SK-N-SH (cell line): Measurements from ENCODE around the gene NUMB.

ENCODE experiments used
- FOXJ3 ChIP-seq: sonication (generic); formaldehyde crosslinking; IDR thresholded peaks from 2 replicates; pipeline ENCODE4 v1.5.1; 2020; ENCODE audit warnings: mild to moderate bottlenecking, missing genetic modification reagents
- RAD21 ChIP-seq: IDR thresholded peaks from 2 replicates; pipeline ENCODE4 v1.6.1; 2012; ENCODE audit warnings: mild to moderate bottlenecking, low read length

DNA sequence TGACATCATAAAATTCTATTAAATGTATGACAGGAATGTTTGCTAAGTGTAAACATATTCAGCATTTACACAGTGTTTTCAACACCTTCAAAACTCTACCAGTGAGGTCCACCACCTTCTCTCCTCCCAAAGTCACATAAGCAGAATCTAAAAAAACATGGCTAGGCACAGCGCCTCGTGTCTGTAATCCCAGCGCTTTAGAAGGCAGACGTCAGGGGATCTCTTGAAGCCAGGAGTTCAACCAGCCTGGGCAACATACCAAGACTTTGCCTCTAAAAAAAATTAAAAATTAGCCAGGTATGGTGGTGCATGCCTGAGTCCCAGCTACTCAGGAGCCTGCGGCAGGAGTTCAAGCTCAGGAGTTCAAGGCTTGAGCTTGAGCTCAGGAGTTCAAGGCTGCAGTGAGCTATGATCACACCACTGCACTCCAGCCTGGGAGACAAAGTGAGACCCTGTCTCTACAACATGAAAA lies 30.0 kb downstream of the NUMB start:
- TF ChIP-seq RAD21 (no peak), FOXJ3 (CRISPR knock-in tag) (no peak)
